Stromal cell of bone marrow (primary cell): ENCODE results near the gene NEIL1.
"Not testable (repeated sequence)": the region's sequence is repeated elsewhere in the genome, so short reads cannot be mapped to it uniquely, and the experiment has no call there.

Experiments
- DNase-seq: peaks from one replicate; pipeline ENCODE4 v3.0.0-alpha.2; 2012; ENCODE audit warnings: low read depth

NEIL1 gene, protein sequence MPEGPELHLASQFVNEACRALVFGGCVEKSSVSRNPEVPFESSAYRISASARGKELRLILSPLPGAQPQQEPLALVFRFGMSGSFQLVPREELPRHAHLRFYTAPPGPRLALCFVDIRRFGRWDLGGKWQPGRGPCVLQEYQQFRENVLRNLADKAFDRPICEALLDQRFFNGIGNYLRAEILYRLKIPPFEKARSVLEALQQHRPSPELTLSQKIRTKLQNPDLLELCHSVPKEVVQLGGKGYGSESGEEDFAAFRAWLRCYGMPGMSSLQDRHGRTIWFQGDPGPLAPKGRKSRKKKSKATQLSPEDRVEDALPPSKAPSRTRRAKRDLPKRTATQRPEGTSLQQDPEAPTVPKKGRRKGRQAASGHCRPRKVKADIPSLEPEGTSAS

DNA sequence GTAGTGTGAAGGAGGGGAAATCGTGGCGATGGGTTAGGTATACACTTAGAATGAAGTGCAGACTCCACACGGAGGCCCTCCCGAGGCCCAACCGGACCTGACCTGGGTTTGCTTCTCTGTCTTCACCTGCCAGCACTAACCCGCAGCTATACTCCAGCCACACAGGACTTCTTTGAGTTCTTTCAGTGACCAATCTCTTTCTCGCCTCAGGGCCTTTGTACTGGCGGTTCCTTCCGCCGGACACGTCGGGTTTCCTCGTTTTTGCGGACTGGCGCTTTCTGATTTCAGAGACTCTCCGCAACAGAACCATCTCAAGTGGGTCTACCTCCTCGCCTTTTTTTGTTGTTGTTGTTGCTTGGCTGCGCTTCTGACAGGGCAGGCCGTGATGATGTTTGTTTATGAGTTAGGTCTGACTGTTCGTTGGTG lies at the start of gene NEIL1:
TSS of gene NEIL1 (plus strand) at position 244 of the 426 bp plus-strand sequence. CDS start 1,867 bp downstream, outside the sequence.
- DNase-seq: no peak

- not testable (repeated sequence) for DNase-seq
Observed at GRCh38 chr15:75298541-75299310, 48.1 kb upstream of the NEIL1 start.

DNA sequence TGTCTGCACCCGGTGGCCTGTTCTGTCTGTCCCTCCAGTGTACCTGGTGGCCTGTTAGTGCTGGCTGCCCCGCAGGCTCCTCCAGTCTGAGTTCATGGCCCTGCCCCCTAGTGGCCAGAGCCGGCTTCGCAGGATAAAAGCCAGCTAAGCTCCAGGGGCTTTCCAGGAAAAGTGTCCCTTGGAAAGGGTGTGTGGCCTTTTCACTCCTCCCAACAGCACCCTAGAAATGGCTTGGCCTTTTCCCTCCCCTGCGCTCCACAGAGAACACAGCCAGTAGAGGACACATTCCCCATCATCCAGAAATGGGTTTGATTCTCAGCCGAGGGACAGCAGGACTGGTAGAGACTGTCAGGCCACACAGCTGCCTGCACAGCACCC lies 47.5 kb upstream of the NEIL1 start:
- not testable (repeated sequence) for DNase-seq

DNA sequence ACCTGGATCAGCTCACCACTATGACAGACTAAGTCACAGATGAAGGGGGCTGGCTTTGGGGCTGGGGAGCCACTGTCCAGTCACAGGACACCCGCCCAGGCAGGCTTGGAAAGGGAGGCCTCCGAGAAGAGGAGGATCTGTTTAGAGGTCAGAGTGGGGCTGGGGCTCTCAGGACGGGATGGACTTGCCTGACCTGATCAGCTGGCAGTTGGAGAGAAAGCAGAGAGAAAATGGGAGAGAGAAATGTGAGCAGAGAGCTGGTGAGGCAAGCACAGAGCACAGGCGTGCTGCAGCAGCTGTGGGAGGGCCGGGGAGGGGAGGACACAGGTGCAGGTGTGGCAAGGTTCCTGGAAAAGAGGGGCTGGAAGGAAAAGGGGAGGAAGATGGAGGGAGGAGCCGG lies 46.8 kb upstream of the NEIL1 start:
- DNase-seq: not testable (repeated sequence)

- DNase-seq: no peak
Observed at GRCh38 chr15:75302318-75302717, 44.5 kb upstream of the NEIL1 start.

- not testable (repeated sequence) for DNase-seq
Observed at GRCh38 chr15:75302753-75303152, 44.1 kb upstream of the NEIL1 start.

DNA sequence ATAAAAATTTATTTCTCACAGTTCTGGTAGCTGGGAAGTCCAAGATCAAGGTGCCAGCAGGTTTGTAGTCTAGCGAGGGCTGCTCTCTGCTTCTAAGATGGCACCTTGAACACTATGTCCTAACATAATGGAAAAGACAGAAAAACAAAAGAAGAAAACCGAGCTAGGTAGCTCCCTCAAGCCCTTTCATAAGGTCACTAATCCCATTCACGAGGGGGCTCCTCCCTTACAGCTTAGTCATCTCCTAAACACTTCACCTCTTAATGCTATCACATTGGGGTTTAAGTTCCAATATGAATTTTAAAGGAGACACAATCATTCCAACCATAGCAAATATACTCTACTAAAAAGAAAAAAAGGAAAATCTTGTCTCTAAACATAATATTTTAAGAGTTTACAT lies 40.7 kb upstream of the NEIL1 start:
- DNase-seq: no peak

- DNase-seq: no peak
Observed at GRCh38 chr15:75307778-75308390, 39.0 kb upstream of the NEIL1 start.

DNA sequence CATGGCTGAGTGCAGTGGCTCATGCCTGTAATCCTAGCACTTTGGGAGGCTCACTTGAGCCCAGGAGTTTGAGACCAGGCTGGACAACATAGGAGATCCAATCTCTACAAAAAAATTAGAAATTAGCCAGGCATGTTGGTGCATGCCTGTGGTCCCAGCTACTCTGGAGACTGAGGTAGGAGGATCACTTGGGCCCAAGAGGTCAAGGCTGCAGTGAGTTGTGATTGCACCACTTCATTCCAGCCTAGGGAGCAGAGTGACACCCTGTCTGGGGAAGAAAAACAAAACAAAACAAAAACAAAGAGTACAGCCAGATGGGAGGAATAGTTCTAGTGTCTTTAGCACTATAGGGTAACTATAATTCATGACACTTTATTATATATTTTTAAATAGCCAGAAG lies 37.1 kb upstream of the NEIL1 start:
- no peak for DNase-seq

- DNase-seq: peak; percentile 31
Observed at GRCh38 chr15:75312548-75312947, 34.3 kb upstream of the NEIL1 start.

GRCh38 chr15:75313116-75313845 lies 33.6 kb upstream of the NEIL1 start:
- DNase-seq: no peak

- no peak for DNase-seq
Observed at GRCh38 chr15:75314552-75315290, 32.1 kb upstream of the NEIL1 start.

- not testable (repeated sequence) for DNase-seq
Observed at GRCh38 chr15:75319231-75319897, 27.5 kb upstream of the NEIL1 start.

GRCh38 chr15:75321711-75322110 lies 25.1 kb upstream of the NEIL1 start:
- DNase-seq: no peak

GRCh38 chr15:75325922-75326321 lies 20.9 kb upstream of the NEIL1 start:
- no peak for DNase-seq

- DNase-seq: no peak
Observed at GRCh38 chr15:75327005-75327404, 19.8 kb upstream of the NEIL1 start.

DNA sequence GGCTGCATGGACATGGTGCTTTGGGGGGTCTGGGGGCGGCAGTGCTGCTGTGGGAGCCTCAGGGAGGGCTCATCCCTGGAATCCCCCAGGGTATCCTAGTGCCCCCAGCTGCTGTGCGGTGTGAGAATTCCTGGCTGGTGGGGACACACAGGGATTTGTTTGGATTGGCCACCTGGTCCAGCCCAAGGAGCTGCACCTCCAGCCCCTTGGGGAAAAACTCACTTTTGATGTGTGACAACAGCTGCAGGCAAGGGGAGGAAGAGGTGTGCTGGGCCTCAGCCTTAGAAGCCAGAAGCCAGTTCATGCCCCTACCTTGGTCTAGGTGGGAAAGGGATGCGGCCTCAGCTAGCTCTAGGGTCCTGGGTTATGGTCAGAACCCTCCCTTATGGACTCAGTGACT lies 19.3 kb upstream of the NEIL1 start:
- DNase-seq: no peak

- DNase-seq: no peak
Observed at GRCh38 chr15:75328493-75329314, 18.1 kb upstream of the NEIL1 start.

GRCh38 chr15:75329571-75329970 lies 17.3 kb upstream of the NEIL1 start:
- DNase-seq: no peak

DNA sequence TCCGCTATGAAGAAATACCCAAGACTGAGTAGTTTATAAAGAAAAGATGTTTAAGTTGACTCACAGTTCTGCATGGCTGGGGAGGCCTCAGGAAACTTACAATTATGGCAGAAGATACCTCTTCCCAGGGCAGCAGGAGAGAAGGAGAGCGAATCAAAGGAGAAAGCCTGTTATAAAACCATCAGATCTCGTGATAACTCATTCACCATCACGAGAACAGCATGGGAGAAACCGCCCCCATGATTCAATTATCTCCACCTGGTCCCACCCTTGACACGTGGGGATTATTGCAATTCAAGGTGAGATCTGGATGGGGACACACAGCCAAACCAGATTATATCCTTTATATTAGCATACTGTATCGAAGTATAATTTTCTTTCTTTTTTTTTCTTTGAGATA lies 14.7 kb upstream of the NEIL1 start:
- DNase-seq: not testable (repeated sequence)
